NT2/D1 (cell line): ENCODE measurements around the gene GNB1.
"Not testable (repeated sequence)": the region's sequence is repeated elsewhere in the genome, so short reads cannot be mapped to it uniquely, and the experiment has no call there.

Experiments
- DNase-seq: peaks from one replicate; pipeline ENCODE4 v3.0.0-alpha.2; 2011; ENCODE audit warnings: low read depth, low spot score
- H3K27me3 ChIP-seq: 2 replicates; pipeline ENCODE4 v1.6.0; 2011; ENCODE audit warnings: mild to moderate bottlenecking; ENCODE audit not compliant: insufficient read length, insufficient read depth
- H3K36me3 ChIP-seq: 2 replicates; pipeline ENCODE4 v1.6.1; 2011; ENCODE audit warnings: mild to moderate bottlenecking, low read length, mixed read lengths; ENCODE audit not compliant: insufficient read depth, insufficient read length
- H3K4me1 ChIP-seq: 2 replicates; pipeline ENCODE4 v1.5.1; 2011; ENCODE audit not compliant: insufficient read depth, insufficient read length
- H3K4me3 ChIP-seq: 2 replicates; pipeline ENCODE4 v1.5.1; 2011; ENCODE audit warnings: low read depth; ENCODE audit not compliant: insufficient read length
- H3K9ac ChIP-seq: 2 replicates; pipeline ENCODE4 v1.6.0; 2011; ENCODE audit warnings: low read depth; ENCODE audit not compliant: insufficient read length
- H3K9me3 ChIP-seq: 2 replicates; pipeline ENCODE4 v1.5.1; 2011; ENCODE audit warnings: mild to moderate bottlenecking, low read length; ENCODE audit not compliant: insufficient read depth
- SUZ12 ChIP-seq: IDR thresholded peaks from 2 replicates; pipeline ENCODE4 v1.6.1; 2011; ENCODE audit not compliant: insufficient read length, insufficient read depth; ENCODE audit errors: extremely low read depth
- YY1 ChIP-seq: IDR thresholded peaks from 2 replicates; pipeline ENCODE4 v1.6.1; 2011; ENCODE audit not compliant: insufficient read length, insufficient read depth
- ZNF274 ChIP-seq: IDR thresholded peaks from 2 replicates; pipeline ENCODE4 v1.6.1; 2011; ENCODE audit warnings: mild to moderate bottlenecking, low read depth, low read length

The GNB1 gene

GRCh38 chr1:1754051-1754815 lies 136.7 kb downstream of the GNB1 start:
- no peaks in the 10 kb centered on the region for H3K9me3 ChIP-seq
- peaks cover 61% of the 10 kb centered on the region for H3K36me3 ChIP-seq
- H3K27me3 ChIP-seq: no peaks in the 10 kb centered on the region
- no peak for DNase-seq
- H3K4me3 ChIP-seq: no peak overlapping the region
- peaks cover 3% of the 10 kb centered on the region for H3K4me1 ChIP-seq
- no peak for TF ChIP-seq SUZ12
- no peak for TF ChIP-seq YY1
- TF ChIP-seq ZNF274: no peak
- no peak overlapping the region for H3K9ac ChIP-seq

GRCh38 chr1:1753607-1754005 lies 137.3 kb downstream of the GNB1 start:
- Histone ChIP-seq H3K27me3 (no peaks in the 10 kb centered on the region), H3K4me1 (peaks cover 3% of the 10 kb centered on the region), H3K9me3 (no peaks in the 10 kb centered on the region), H3K36me3 (peaks cover 55% of the 10 kb centered on the region), H3K4me3 (no peak overlapping the region), H3K9ac (no peak overlapping the region)
- no peak for DNase-seq
- TF ChIP-seq YY1: no peak
- TF ChIP-seq SUZ12: no peak
- TF ChIP-seq ZNF274: no peak

- peaks cover 3% of the 10 kb centered on the region for H3K4me1 ChIP-seq
- H3K9ac ChIP-seq: no peak overlapping the region
- peaks cover 50% of the 10 kb centered on the region for H3K36me3 ChIP-seq
- no peaks in the 10 kb centered on the region for H3K27me3 ChIP-seq
- H3K4me3 ChIP-seq: no peak overlapping the region
- no peak for DNase-seq
- H3K9me3 ChIP-seq: no peaks in the 10 kb centered on the region
- TF ChIP-seq SUZ12 (no peak), YY1 (no peak), ZNF274 (no peak)
Observed at GRCh38 chr1:1752636-1753606, 138.0 kb downstream of the GNB1 start.

GRCh38 chr1:1752190-1752589 lies 138.7 kb downstream of the GNB1 start:
- H3K4me1 ChIP-seq: peaks cover 3% of the 10 kb centered on the region
- no peak overlapping the region for H3K4me3 ChIP-seq
- H3K9me3 ChIP-seq: no peaks in the 10 kb centered on the region
- no peak for DNase-seq
- H3K36me3 ChIP-seq: peaks cover 43% of the 10 kb centered on the region
- TF ChIP-seq ZNF274: no peak
- TF ChIP-seq YY1: no peak
- no peak for TF ChIP-seq SUZ12
- H3K27me3 ChIP-seq: no peaks in the 10 kb centered on the region
- H3K9ac ChIP-seq: no peak overlapping the region

GRCh38 chr1:1749941-1750340 lies 140.9 kb downstream of the GNB1 start:
- H3K9ac ChIP-seq, H3K4me1 ChIP-seq, H3K9me3 ChIP-seq: not testable (repeated sequence)

GRCh38 chr1:1748686-1749321 lies 142.1 kb downstream of the GNB1 start:
- Histone ChIP-seq H3K9me3 (no peaks in the 10 kb centered on the region), H3K4me1 (peaks cover 3% of the 10 kb centered on the region), H3K4me3 (no peak overlapping the region), H3K27me3 (no peaks in the 10 kb centered on the region), H3K36me3 (peaks cover 17% of the 10 kb centered on the region), H3K9ac (peak overlapping the region; percentile 32)
- TF ChIP-seq SUZ12 (no peak), YY1 (no peak), ZNF274 (no peak)
- no peak for DNase-seq

More at GRCh38 chr1:1749941-1750340, 140.9 kb downstream of the GNB1 start:
- DNase-seq, H3K27me3 ChIP-seq, H3K4me3 ChIP-seq: not testable (repeated sequence)
- H3K36me3 ChIP-seq: peaks cover 26% of the 10 kb centered on the region

GRCh38 chr1:1746566-1746909 lies 144.3 kb downstream of the GNB1 start:
- H3K4me1 ChIP-seq, DNase-seq, H3K9me3 ChIP-seq, H3K36me3 ChIP-seq, H3K9ac ChIP-seq, H3K27me3 ChIP-seq, H3K4me3 ChIP-seq: not testable (repeated sequence)

GRCh38 chr1:1745651-1746565 lies 145.0 kb downstream of the GNB1 start:
- H3K27me3 ChIP-seq, H3K9me3 ChIP-seq, H3K4me1 ChIP-seq, H3K36me3 ChIP-seq, H3K9ac ChIP-seq: not testable (repeated sequence)
- H3K4me3 ChIP-seq: peak overlapping the region; percentile 28
- DNase-seq: peak; percentile 27

- not testable (repeated sequence) for H3K9ac ChIP-seq, H3K4me1 ChIP-seq, DNase-seq, H3K9me3 ChIP-seq, H3K27me3 ChIP-seq, H3K4me3 ChIP-seq, H3K36me3 ChIP-seq
Observed at GRCh38 chr1:1742529-1742928, 148.4 kb downstream of the GNB1 start.
